Loucy (cell line): ENCODE data around the gene EEFSEC.

Source experiments
- EZH2phosphoT487 ChIP-seq: fragments of 200-600 bp; IDR thresholded peaks from 2 replicates; pipeline ENCODE4 v1.6.1; 2018; ENCODE audit warnings: antibody characterized with exemption, mild to moderate bottlenecking, moderate library complexity, borderline replicate concordance
- TF ChIP-seq, protein P1 (sequence below): fragments of 200-600 bp; sonication (generic); conservative IDR thresholded peaks from 2 replicates; pipeline ENCODE4 v1.5.1; 2014; ENCODE audit warnings: mild to moderate bottlenecking, antibody characterized with exemption, low read length

DNA sequence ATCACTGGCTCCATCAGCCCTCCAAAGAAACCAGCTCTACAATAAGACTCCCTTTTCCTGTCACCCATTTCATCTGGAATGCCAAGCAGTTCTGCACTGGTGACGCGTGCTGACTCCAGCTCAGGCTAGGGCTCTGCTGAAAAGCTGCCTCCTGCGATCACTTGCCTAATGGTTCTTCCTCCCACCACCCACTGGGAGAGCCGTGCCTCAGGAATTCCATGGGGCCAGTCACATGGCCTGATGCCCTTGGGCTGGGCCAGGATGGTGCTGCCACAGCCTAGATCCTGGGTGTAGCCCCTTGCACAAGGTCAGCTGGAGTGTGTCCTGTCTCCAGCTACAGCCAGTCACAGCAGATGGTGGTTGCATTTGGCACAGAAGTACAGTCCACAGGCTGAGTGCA is 214.5 kb downstream of the EEFSEC start:
- TF ChIP-seq, protein P1, sequence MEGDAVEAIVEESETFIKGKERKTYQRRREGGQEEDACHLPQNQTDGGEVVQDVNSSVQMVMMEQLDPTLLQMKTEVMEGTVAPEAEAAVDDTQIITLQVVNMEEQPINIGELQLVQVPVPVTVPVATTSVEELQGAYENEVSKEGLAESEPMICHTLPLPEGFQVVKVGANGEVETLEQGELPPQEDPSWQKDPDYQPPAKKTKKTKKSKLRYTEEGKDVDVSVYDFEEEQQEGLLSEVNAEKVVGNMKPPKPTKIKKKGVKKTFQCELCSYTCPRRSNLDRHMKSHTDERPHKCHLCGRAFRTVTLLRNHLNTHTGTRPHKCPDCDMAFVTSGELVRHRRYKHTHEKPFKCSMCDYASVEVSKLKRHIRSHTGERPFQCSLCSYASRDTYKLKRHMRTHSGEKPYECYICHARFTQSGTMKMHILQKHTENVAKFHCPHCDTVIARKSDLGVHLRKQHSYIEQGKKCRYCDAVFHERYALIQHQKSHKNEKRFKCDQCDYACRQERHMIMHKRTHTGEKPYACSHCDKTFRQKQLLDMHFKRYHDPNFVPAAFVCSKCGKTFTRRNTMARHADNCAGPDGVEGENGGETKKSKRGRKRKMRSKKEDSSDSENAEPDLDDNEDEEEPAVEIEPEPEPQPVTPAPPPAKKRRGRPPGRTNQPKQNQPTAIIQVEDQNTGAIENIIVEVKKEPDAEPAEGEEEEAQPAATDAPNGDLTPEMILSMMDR = no peak
- no peak for TF ChIP-seq EZH2phosphoT487
